Ishikawa (cell line): Measurements from ENCODE around the gene ITGA1.

Source experiments
- CEBPB ChIP-seq: IDR thresholded peaks from 2 replicates; pipeline ENCODE4 v1.6.1; 2012
- RAD21 ChIP-seq: IDR thresholded peaks from 2 replicates; pipeline ENCODE4 v1.6.1; 2012; ENCODE audit warnings: low read depth
- TF ChIP-seq, protein P1 (sequence below): IDR thresholded peaks from 2 replicates; pipeline ENCODE4 v1.6.1; 2012
- TF ChIP-seq, protein P2 (sequence below): IDR thresholded peaks from 2 replicates; pipeline ENCODE4 v1.6.1; 2012
- TF ChIP-seq, protein P3 (sequence below): IDR thresholded peaks from 2 replicates; pipeline ENCODE4 v1.6.1; 2012; ENCODE audit warnings: low read depth, mild to moderate bottlenecking

DNA sequence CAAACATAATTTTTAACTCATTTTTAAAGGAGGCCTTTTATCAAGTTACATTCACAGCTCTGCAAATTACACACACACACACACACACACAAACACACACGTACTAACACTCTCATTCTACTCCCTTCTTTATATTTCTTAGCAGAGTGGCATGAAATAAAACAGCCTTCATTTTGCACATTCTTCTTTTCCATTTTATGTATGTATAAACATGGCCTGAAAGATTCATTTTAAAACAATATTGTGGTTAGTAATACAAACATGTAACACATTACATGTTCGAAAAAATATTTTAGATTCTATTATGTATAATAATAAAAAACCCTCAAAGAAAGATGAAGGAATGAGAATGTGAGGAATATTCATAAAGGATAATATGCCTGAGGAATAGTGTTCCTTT lies 115.4 kb downstream of the ITGA1 start:
- TF ChIP-seq, protein P1, sequence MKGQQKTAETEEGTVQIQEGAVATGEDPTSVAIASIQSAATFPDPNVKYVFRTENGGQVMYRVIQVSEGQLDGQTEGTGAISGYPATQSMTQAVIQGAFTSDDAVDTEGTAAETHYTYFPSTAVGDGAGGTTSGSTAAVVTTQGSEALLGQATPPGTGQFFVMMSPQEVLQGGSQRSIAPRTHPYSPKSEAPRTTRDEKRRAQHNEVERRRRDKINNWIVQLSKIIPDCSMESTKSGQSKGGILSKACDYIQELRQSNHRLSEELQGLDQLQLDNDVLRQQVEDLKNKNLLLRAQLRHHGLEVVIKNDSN: no peak
- TF ChIP-seq, protein P2, sequence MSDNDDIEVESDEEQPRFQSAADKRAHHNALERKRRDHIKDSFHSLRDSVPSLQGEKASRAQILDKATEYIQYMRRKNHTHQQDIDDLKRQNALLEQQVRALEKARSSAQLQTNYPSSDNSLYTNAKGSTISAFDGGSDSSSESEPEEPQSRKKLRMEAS: no peak
- TF ChIP-seq, protein P3, sequence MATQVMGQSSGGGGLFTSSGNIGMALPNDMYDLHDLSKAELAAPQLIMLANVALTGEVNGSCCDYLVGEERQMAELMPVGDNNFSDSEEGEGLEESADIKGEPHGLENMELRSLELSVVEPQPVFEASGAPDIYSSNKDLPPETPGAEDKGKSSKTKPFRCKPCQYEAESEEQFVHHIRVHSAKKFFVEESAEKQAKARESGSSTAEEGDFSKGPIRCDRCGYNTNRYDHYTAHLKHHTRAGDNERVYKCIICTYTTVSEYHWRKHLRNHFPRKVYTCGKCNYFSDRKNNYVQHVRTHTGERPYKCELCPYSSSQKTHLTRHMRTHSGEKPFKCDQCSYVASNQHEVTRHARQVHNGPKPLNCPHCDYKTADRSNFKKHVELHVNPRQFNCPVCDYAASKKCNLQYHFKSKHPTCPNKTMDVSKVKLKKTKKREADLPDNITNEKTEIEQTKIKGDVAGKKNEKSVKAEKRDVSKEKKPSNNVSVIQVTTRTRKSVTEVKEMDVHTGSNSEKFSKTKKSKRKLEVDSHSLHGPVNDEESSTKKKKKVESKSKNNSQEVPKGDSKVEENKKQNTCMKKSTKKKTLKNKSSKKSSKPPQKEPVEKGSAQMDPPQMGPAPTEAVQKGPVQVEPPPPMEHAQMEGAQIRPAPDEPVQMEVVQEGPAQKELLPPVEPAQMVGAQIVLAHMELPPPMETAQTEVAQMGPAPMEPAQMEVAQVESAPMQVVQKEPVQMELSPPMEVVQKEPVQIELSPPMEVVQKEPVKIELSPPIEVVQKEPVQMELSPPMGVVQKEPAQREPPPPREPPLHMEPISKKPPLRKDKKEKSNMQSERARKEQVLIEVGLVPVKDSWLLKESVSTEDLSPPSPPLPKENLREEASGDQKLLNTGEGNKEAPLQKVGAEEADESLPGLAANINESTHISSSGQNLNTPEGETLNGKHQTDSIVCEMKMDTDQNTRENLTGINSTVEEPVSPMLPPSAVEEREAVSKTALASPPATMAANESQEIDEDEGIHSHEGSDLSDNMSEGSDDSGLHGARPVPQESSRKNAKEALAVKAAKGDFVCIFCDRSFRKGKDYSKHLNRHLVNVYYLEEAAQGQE: no peak
- TF ChIP-seq CEBPB: no peak
- TF ChIP-seq RAD21: no peak
